SU-DHL-6 (cell line): ENCODE data around the gene GARS1.

Experiments
- EZH2phosphoT487 ChIP-seq: fragments of 200-600 bp; sonication (generic), shearing (Covaris generic); conservative IDR thresholded peaks from 2 replicates; pipeline ENCODE4 v1.6.1; 2018; ENCODE audit warnings: mild to moderate bottlenecking, antibody characterized with exemption, low read length, moderate library complexity, mixed read lengths
- TF ChIP-seq, protein P1 (sequence below): fragments of 200-600 bp; sonication (generic); IDR thresholded peaks from one replicate; pipeline ENCODE4 v1.5.1; 2017; ENCODE audit warnings: antibody characterized with exemption, mild to moderate bottlenecking, low read length, moderate library complexity; ENCODE audit not compliant: insufficient read depth, poor library complexity, severe bottlenecking

DNA sequence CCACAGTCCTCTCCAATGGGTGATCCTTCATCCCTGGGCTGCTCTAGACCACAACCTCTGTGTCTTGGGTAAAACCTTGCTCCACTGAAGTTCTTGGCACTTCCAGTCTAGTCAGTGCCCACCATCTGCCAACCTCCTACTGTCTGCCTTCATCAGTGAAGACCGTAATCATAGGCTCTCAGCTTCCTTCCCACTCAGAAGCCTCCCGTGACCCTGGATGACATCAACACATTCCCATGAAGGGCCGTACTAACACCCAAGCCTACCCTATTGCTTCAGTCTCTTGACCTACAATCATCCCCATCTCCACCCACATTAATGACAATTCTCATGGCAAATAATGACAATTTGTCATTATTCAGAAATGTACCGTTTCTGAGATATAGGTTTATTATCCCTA is 27.6 kb upstream of the GARS1 start:
- TF ChIP-seq, protein P1, sequence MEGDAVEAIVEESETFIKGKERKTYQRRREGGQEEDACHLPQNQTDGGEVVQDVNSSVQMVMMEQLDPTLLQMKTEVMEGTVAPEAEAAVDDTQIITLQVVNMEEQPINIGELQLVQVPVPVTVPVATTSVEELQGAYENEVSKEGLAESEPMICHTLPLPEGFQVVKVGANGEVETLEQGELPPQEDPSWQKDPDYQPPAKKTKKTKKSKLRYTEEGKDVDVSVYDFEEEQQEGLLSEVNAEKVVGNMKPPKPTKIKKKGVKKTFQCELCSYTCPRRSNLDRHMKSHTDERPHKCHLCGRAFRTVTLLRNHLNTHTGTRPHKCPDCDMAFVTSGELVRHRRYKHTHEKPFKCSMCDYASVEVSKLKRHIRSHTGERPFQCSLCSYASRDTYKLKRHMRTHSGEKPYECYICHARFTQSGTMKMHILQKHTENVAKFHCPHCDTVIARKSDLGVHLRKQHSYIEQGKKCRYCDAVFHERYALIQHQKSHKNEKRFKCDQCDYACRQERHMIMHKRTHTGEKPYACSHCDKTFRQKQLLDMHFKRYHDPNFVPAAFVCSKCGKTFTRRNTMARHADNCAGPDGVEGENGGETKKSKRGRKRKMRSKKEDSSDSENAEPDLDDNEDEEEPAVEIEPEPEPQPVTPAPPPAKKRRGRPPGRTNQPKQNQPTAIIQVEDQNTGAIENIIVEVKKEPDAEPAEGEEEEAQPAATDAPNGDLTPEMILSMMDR: no peak
- no peak for TF ChIP-seq EZH2phosphoT487
